ENCODE measurements around the gene METTL16. TPM values are rescaled to one million over a fixed set of nuclear protein-coding genes. Genes with fewer than 3 reads are reported as not detected.

Gene METTL16
- polyA plus RNA-seq, 4 donors: 10.7 to 25.2 (median 12.9) TPM

GRCh38 chr17:2383628-2384167, 128.0 kb downstream of the METTL16 start:
- DNase-seq: peak; percentile 41 to 90
- 25 to 76% (median 51%) methylated on average over 11 of the region's 11 CpGs for WGBS, 3 donors
- no peak overlapping the region for H3K4me3 ChIP-seq (ENCODE audit: low read depth in 1 of 3, low read length in 3 of 3)
- H3K9me3 ChIP-seq (ENCODE audit: control insufficient read depth in 2 of 2, insufficient read depth in 1 of 2, low read depth in 1 of 2, low read length in 1 of 2): no peaks in the 10 kb centered on the region
- no peak for FAIRE-seq
- H3K27me3 ChIP-seq (ENCODE audit: control insufficient read depth in 3 of 3, insufficient read depth in 3 of 3, low read length in 3 of 3): no peaks in the 10 kb centered on the region
- peak overlapping the region; percentile 25 to 84 (median 28) for H3K27ac ChIP-seq (ENCODE audit: low read depth in 1 of 3, low read length in 2 of 3)
- H3K4me1 ChIP-seq (ENCODE audit: control insufficient read depth in 3 of 3, insufficient read depth in 2 of 3, low read depth in 1 of 3, low read length in 2 of 3): peaks cover 2 to 13% (median 4%) of the 10 kb centered on the region in 3 donors
- H3K36me3 ChIP-seq (ENCODE audit: control insufficient read depth in 3 of 3, insufficient read depth in 2 of 3, low read depth in 1 of 3, low read length in 3 of 3): peaks cover 0 to 86% (median 7%) of the 10 kb centered on the region in 3 donors

DNA sequence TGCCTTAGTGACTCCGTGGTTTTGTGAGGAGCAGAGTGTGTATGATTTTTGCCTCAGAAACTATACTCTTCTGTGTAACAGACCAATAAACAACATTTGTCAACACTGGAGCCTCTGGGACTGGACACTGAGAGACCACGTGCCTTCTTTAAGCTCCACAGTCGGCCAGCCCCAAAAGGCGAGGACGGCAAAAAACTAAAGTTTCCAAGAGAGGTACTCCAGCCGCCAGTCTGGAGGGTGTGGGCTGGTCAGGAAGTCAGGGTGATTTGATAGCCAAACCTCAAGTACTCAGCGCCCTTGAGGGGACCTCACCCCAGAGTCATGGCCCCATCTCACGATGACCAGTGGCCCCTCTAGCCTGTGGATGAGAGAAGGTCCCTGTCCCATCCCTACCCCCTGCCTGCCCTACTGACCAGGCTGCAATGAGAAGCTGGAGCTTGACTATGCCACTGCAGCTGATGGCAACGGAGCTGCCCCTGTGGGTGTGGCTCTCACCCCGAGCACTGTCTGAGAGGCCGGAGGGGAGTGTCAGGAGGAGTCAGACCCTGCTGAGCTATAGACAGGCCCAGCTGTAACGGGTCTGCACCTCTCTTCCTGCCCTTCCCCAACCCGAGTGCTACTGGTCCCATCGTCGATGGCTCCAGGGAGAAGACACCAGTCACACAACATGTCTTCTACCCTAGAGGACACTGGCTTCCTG, 130.6 kb downstream of the METTL16 start:
- H3K27ac ChIP-seq (ENCODE audit: low read depth in 1 of 3, low read length in 2 of 3): no peak overlapping the region
- H3K9me3 ChIP-seq (ENCODE audit: control insufficient read depth in 2 of 2, insufficient read depth in 1 of 2, low read depth in 1 of 2, low read length in 1 of 2): no peaks in the 10 kb centered on the region
- H3K27me3 ChIP-seq (ENCODE audit: control insufficient read depth in 3 of 3, insufficient read depth in 3 of 3, low read length in 3 of 3): no peaks in the 10 kb centered on the region
- FAIRE-seq: no peak
- H3K36me3 ChIP-seq (ENCODE audit: control insufficient read depth in 3 of 3, insufficient read depth in 2 of 3, low read depth in 1 of 3, low read length in 3 of 3): peaks cover 2 to 84% (median 2%) of the 10 kb centered on the region in 3 donors
- no peak overlapping the region for H3K4me3 ChIP-seq (ENCODE audit: low read depth in 1 of 3, low read length in 3 of 3)
- DNase-seq: no peak
- peaks cover 0 to 13% (median 2%) of the 10 kb centered on the region in 3 donors for H3K4me1 ChIP-seq (ENCODE audit: control insufficient read depth in 3 of 3, insufficient read depth in 2 of 3, low read depth in 1 of 3, low read length in 2 of 3)
- WGBS, 3 donors: 75 to 83% (median 83%) methylated on average over 15 of the region's 15 CpGs

DNA sequence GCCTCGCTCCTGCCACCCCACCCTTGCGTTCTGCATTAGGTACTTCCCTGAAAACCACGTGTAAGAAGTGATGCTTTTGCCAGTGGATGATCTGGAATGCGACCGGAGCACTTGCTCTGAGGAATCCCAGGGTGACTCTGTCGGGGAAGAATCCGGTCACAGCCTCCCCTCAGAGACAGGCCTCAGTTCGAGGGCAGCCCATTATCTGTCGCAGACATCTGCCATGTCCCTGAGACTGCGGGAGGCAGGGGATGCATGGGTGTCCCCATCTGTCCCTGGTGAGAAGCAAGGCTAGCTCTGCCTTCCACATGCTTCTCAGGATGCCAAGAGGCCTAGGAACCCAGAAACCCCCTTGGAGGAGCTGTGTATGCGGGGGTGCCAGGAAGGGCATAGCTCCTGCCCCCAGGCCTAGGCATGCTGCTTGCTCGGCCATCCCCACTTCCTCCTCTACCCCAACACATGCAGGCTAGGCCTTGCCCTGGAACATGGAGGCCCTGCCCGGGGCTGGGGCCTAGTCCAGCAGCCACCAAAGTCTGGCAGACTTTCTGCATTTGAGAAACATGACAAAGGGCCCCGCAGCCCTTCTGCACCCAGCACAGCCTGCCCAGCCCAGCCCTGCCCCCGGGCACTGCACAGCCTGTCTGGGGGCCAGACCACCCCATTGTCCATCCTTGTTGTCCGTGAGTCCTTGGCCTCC, 131.3 kb downstream of the METTL16 start:
- DNase-seq (no peak), FAIRE-seq (no peak)
- H3K27me3 ChIP-seq (ENCODE audit: control insufficient read depth in 3 of 3, insufficient read depth in 3 of 3, low read length in 3 of 3): no peaks in the 10 kb centered on the region
- H3K4me1 ChIP-seq (ENCODE audit: control insufficient read depth in 3 of 3, insufficient read depth in 2 of 3, low read depth in 1 of 3, low read length in 2 of 3): peaks cover 0 to 13% (median 0%) of the 10 kb centered on the region in 3 donors
- 85 to 91% (median 86%) methylated on average over 16 of the region's 16 CpGs for WGBS, 3 donors
- H3K9me3 ChIP-seq (ENCODE audit: control insufficient read depth in 2 of 2, insufficient read depth in 1 of 2, low read depth in 1 of 2, low read length in 1 of 2): no peaks in the 10 kb centered on the region
- H3K27ac ChIP-seq (ENCODE audit: low read depth in 1 of 3, low read length in 2 of 3): no peak overlapping the region
- no peak overlapping the region for H3K4me3 ChIP-seq (ENCODE audit: low read depth in 1 of 3, low read length in 3 of 3)
- H3K36me3 ChIP-seq (ENCODE audit: control insufficient read depth in 3 of 3, insufficient read depth in 2 of 3, low read depth in 1 of 3, low read length in 3 of 3): peaks cover 2 to 84% (median 2%) of the 10 kb centered on the region in 3 donors

DNA sequence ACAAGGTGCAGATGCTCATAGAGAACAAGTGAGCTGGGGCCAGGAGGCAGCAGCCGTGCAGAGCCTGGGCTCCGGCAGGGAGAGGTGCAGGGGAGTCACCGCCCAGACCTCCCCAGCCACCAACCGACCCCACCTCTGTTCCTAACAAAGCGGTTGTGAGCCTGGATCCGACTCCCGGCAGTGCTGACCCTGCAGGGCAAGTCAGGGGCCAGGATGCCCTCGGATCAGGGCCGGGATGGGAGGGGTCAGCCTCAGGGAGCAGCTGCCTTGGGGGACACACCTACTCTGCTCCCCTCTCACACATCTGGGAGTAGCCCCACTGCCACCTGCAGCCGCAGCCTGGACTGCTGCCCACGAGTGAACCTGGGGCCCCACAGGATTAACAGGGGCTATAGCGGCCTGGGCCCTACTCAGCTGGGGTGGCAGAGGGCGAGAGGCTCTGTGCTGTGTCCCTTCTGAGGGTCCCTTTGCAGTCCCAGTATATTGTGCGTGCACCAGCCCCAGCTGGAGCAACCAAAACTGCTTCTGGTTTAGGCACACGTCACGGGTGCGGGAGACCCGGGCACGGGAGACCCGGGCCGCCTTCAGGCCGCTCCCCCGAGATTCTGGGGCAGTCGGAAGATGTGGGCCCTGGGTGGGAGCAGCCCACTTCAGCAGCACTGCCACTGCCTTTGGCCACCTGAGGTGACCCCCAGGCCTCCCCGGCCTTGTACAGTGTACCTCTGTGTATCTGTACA, 132.0 kb downstream of the METTL16 start:
- FAIRE-seq (no peak), DNase-seq (no peak)
- Histone ChIP-seq H3K9me3 (ENCODE audit: control insufficient read depth in 2 of 2, insufficient read depth in 1 of 2, low read depth in 1 of 2, low read length in 1 of 2) (no peaks in the 10 kb centered on the region), H3K36me3 (ENCODE audit: control insufficient read depth in 3 of 3, insufficient read depth in 2 of 3, low read depth in 1 of 3, low read length in 3 of 3) (peaks cover 2 to 82% (median 2%) of the 10 kb centered on the region in 3 donors), H3K4me3 (ENCODE audit: low read depth in 1 of 3, low read length in 3 of 3) (no peak overlapping the region), H3K27me3 (ENCODE audit: control insufficient read depth in 3 of 3, insufficient read depth in 3 of 3, low read length in 3 of 3) (no peaks in the 10 kb centered on the region), H3K27ac (ENCODE audit: low read depth in 1 of 3, low read length in 2 of 3) (no peak overlapping the region), H3K4me1 (ENCODE audit: control insufficient read depth in 3 of 3, insufficient read depth in 2 of 3, low read depth in 1 of 3, low read length in 2 of 3) (peaks cover 0 to 13% (median 0%) of the 10 kb centered on the region in 3 donors)
- WGBS, 3 donors: 87 to 91% (median 89%) methylated on average over 18 to 25 of the region's 25 CpGs

DNA sequence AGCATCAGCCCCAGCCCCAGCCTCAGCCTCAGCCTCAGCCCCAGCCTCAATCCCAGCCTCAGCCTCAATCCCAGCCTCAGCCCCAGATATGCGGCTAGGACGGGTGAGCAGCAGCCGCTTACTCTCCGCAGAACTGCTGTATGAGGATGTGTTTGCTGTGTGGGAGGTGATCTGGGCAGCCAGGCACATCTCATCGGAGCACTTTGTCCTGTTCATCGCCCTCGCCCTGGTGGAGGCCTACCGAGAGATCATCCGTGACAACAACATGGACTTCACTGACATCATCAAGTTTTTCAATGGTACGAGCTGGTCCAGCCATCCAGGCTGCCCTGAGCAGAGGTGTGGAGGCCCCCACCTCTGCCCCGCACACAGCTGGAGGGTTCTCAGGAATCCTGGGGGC, 132.8 kb downstream of the METTL16 start:
- peaks cover 0 to 10% (median 0%) of the 10 kb centered on the region in 3 donors for H3K4me1 ChIP-seq (ENCODE audit: control insufficient read depth in 3 of 3, insufficient read depth in 2 of 3, low read depth in 1 of 3, low read length in 2 of 3)
- DNase-seq: no peak
- H3K27me3 ChIP-seq (ENCODE audit: control insufficient read depth in 3 of 3, insufficient read depth in 3 of 3, low read length in 3 of 3): no peaks in the 10 kb centered on the region
- H3K9me3 ChIP-seq (ENCODE audit: control insufficient read depth in 2 of 2, insufficient read depth in 1 of 2, low read depth in 1 of 2, low read length in 1 of 2): no peaks in the 10 kb centered on the region
- no peak for FAIRE-seq
- WGBS, 3 donors: 92 to 95% (median 94%) methylated on average over 11 of the region's 11 CpGs
- H3K4me3 ChIP-seq (ENCODE audit: low read depth in 1 of 3, low read length in 3 of 3): no peak overlapping the region
- no peak overlapping the region for H3K27ac ChIP-seq (ENCODE audit: low read depth in 1 of 3, low read length in 2 of 3)
- H3K36me3 ChIP-seq (ENCODE audit: control insufficient read depth in 3 of 3, insufficient read depth in 2 of 3, low read depth in 1 of 3, low read length in 3 of 3): peaks cover 2 to 83% (median 2%) of the 10 kb centered on the region in 3 donors

GRCh38 chr17:2377659-2378058, 134.0 kb downstream of the METTL16 start:
- Histone ChIP-seq H3K9me3 (ENCODE audit: control insufficient read depth in 2 of 2, insufficient read depth in 1 of 2, low read depth in 1 of 2, low read length in 1 of 2) (no peaks in the 10 kb centered on the region), H3K4me1 (ENCODE audit: control insufficient read depth in 3 of 3, insufficient read depth in 2 of 3, low read depth in 1 of 3, low read length in 2 of 3) (no peaks in the 10 kb centered on the region), H3K27me3 (ENCODE audit: control insufficient read depth in 3 of 3, insufficient read depth in 3 of 3, low read length in 3 of 3) (no peaks in the 10 kb centered on the region), H3K27ac (ENCODE audit: low read depth in 1 of 3, low read length in 2 of 3) (no peak overlapping the region), H3K36me3 (ENCODE audit: control insufficient read depth in 3 of 3, insufficient read depth in 2 of 3, low read depth in 1 of 3, low read length in 3 of 3) (peaks cover 2 to 89% (median 2%) of the 10 kb centered on the region in 3 donors), H3K4me3 (ENCODE audit: low read depth in 1 of 3, low read length in 3 of 3) (no peak overlapping the region)
- 91 to 93% (median 91%) methylated on average over 10 of the region's 10 CpGs for WGBS, 3 donors
- FAIRE-seq (no peak), DNase-seq (no peak)

DNA sequence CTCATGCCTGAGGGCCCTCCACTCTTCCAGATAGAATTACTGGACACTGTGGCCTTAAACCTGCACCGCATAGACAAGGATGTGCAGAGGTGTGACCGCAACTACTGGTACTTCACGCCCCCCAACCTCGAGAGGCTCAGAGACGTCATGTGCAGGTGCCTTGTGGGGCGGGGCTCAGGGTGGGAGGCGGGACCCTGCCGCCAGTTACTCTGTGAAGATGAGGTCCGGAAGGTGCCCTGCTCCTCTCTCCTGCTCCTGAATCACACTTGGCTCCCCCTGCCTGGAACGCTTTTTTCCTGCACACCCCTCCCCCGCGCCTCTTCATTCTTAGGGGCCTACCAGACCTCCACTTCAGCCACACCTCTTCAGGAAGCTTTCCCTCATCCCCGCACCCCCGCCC, 135.6 kb downstream of the METTL16 start:
- H3K4me1 ChIP-seq (ENCODE audit: control insufficient read depth in 3 of 3, insufficient read depth in 2 of 3, low read depth in 1 of 3, low read length in 2 of 3): no peaks in the 10 kb centered on the region
- H3K27ac ChIP-seq (ENCODE audit: low read depth in 1 of 3, low read length in 2 of 3): no peak overlapping the region
- no peaks in the 10 kb centered on the region for H3K9me3 ChIP-seq (ENCODE audit: control insufficient read depth in 2 of 2, insufficient read depth in 1 of 2, low read depth in 1 of 2, low read length in 1 of 2)
- no peaks in the 10 kb centered on the region for H3K27me3 ChIP-seq (ENCODE audit: control insufficient read depth in 3 of 3, insufficient read depth in 3 of 3, low read length in 3 of 3)
- WGBS, 3 donors: 90 to 91% (median 91%) methylated on average over 14 of the region's 14 CpGs
- H3K36me3 ChIP-seq (ENCODE audit: control insufficient read depth in 3 of 3, insufficient read depth in 2 of 3, low read depth in 1 of 3, low read length in 3 of 3): peaks cover 2 to 92% (median 4%) of the 10 kb centered on the region in 3 donors
- DNase-seq (no peak), FAIRE-seq (no peak)
- H3K4me3 ChIP-seq (ENCODE audit: low read depth in 1 of 3, low read length in 3 of 3): no peak overlapping the region

- no peak overlapping the region for H3K27ac ChIP-seq (ENCODE audit: low read depth in 1 of 3, low read length in 2 of 3)
- WGBS, 3 donors: 95 to 97% (median 95%) methylated on average over 18 to 19 of the region's 19 CpGs
- H3K9me3 ChIP-seq (ENCODE audit: control insufficient read depth in 2 of 2, insufficient read depth in 1 of 2, low read depth in 1 of 2, low read length in 1 of 2): no peaks in the 10 kb centered on the region
- no peak overlapping the region for H3K4me3 ChIP-seq (ENCODE audit: low read depth in 1 of 3, low read length in 3 of 3)
- H3K36me3 ChIP-seq (ENCODE audit: control insufficient read depth in 3 of 3, insufficient read depth in 2 of 3, low read depth in 1 of 3, low read length in 3 of 3): peaks cover 2 to 92% (median 4%) of the 10 kb centered on the region in 3 donors
- H3K4me1 ChIP-seq (ENCODE audit: control insufficient read depth in 3 of 3, insufficient read depth in 2 of 3, low read depth in 1 of 3, low read length in 2 of 3): no peaks in the 10 kb centered on the region
- no peaks in the 10 kb centered on the region for H3K27me3 ChIP-seq (ENCODE audit: control insufficient read depth in 3 of 3, insufficient read depth in 3 of 3, low read length in 3 of 3)
- DNase-seq: no peak
- no peak for FAIRE-seq
These were observed 136.3 kb downstream of the METTL16 start for GRCh38 chr17:2375406-2375805.

All from small intestine (tissue), 7 donors.